A549 (cell line): ENCODE results near the gene RMI1. TPM values are rescaled to one million over a fixed set of nuclear protein-coding genes. Genes with fewer than 3 reads are reported as not detected.

ENCODE experiments used
- ATAC-seq, 2 experiments: fragments of 200-7000 bp in 1 of 2; fragments of >200 bp in 1 of 2; cut with Nextera tagmentation in 1 of 2; cut with Tn5 transposase in 1 of 2; 3 replicates each; pipeline versions ENCODE4 v1.8.0 to v1.9.1; 2018 to 2020; ENCODE audit warnings: mild to moderate bottlenecking in 1 of 2, moderate library complexity in 1 of 2
- CTCF ChIA-PET: fragments of 300-600 bp; sonication (Branson Sonifier 250); formaldehyde crosslinking; extraction: SDS; loops from one replicate; lab custom pipeline; 2021; ENCODE audit warnings: antibody characterized with exemption, inconsistent platforms; lab: Yijun Ruan, JAX
- POLR2A ChIA-PET: fragments of 350-600 bp; formaldehyde crosslinking; extraction: SDS; loops from one replicate; lab custom pipeline; 2021; ENCODE audit warnings: antibody characterized with exemption, inconsistent platforms; lab: Yijun Ruan, JAX
- DNase-seq, 2 experiments: peaks; one replicate each; pipeline versions ENCODE4 v3.0.0 to v3.0.0-alpha.2; 2011 to 2016; ENCODE audit warnings: low read depth in 1 of 2, low spot score in 1 of 2
- FAIRE-seq: peaks from 2 replicates; lab custom pipeline; 2011; peaks lifted over from hg19 to GRCh38; lab: Jason Lieb, UNC
- H3K27ac ChIP-seq, 2 experiments: fragments of >200 bp; sonication (Bioruptor Twin); formaldehyde crosslinking; 3 replicates each; pipeline ENCODE4 v1.5.1; 2016 to 2017
- H3K4me1 ChIP-seq: fragments of >200 bp; sonication (Bioruptor Twin); formaldehyde crosslinking; 3 replicates; pipeline ENCODE4 v1.6.1; 2016
- H3K4me2 ChIP-seq: fragments of >200 bp; sonication (Bioruptor Twin); formaldehyde crosslinking; 3 replicates; pipeline ENCODE4 v1.6.1; 2016
- H3K4me3 ChIP-seq: fragments of >200 bp; sonication (Bioruptor Twin); formaldehyde crosslinking; 3 replicates; pipeline ENCODE4 v1.5.1; 2016
- H3K9me3 ChIP-seq: fragments of >200 bp; sonication (Bioruptor Twin); formaldehyde crosslinking; 3 replicates; pipeline ENCODE4 v1.6.1; 2016
- ATOH8 ChIP-seq: fragments of 250-450 bp; sonication (Bioruptor Pico); IDR thresholded peaks from 2 replicates; pipeline ENCODE4 v1.5.0; 2020; ENCODE audit warnings: low read depth, mild to moderate bottlenecking, moderate library complexity
- BCL3 ChIP-seq: fragments of >200 bp; sonication (Bioruptor Twin); formaldehyde crosslinking; IDR thresholded peaks from 3 replicates; pipeline ENCODE4 v1.6.1; 2016
- CHD2 ChIP-seq: fragments of 150-350 bp; IDR thresholded peaks from 2 replicates; pipeline ENCODE4 v1.6.1; 2014; ENCODE audit warnings: low read length; ENCODE audit not compliant: partially characterized antibody
- CTCF ChIP-seq: fragments of >200 bp; sonication (Bioruptor Twin); formaldehyde crosslinking; IDR thresholded peaks from 3 replicates; pipeline ENCODE4 v1.5.1; 2016
- E2F6 ChIP-seq: IDR thresholded peaks from 2 replicates; pipeline ENCODE4 v1.6.1; 2012; ENCODE audit warnings: low read depth, borderline replicate concordance
- FOSB ChIP-seq: fragments of 250-450 bp; sonication (Bioruptor Pico); IDR thresholded peaks from 2 replicates; pipeline ENCODE4 v1.5.0; 2020; ENCODE audit warnings: mild to moderate bottlenecking, moderate library complexity
- FOXS1 ChIP-seq: fragments of 250-450 bp; sonication (Bioruptor Pico); IDR thresholded peaks from 2 replicates; pipeline ENCODE4 v1.5.0; 2020; ENCODE audit warnings: mild to moderate bottlenecking, moderate library complexity
- HMGXB4 ChIP-seq: fragments of 250-450 bp; sonication (Bioruptor Pico); IDR thresholded peaks from 2 replicates; pipeline ENCODE4 v1.5.0; 2021; ENCODE audit warnings: mild to moderate bottlenecking, moderate library complexity, borderline replicate concordance
- HOXA7 ChIP-seq: fragments of 250-450 bp; sonication (Bioruptor Pico); IDR thresholded peaks from 2 replicates; pipeline ENCODE4 v1.5.0; 2020; ENCODE audit warnings: mild to moderate bottlenecking, moderate library complexity
- HOXB5 ChIP-seq: fragments of 250-450 bp; sonication (Bioruptor Pico); IDR thresholded peaks from 2 replicates; pipeline ENCODE4 v1.5.0; 2020; ENCODE audit warnings: mild to moderate bottlenecking, moderate library complexity
- MAFK ChIP-seq: fragments of 450-650 bp; IDR thresholded peaks from 2 replicates; pipeline ENCODE4 v1.6.1; 2014; ENCODE audit not compliant: partially characterized antibody
- MAX ChIP-seq: IDR thresholded peaks from 2 replicates; pipeline ENCODE4 v1.6.1; 2012
- MYC ChIP-seq: IDR thresholded peaks from 2 replicates; pipeline ENCODE4 v1.6.1; 2012; ENCODE audit warnings: mild to moderate bottlenecking, inconsistent platforms, low read length, improper control_type of control experiment, borderline replicate concordance
- NFE2L2 ChIP-seq: fragments of 150-350 bp; conservative IDR thresholded peaks from 2 replicates; pipeline ENCODE4 v1.6.1; 2014; ENCODE audit warnings: low read length
- POLR2AphosphoS2 ChIP-seq: conservative IDR thresholded peaks from 2 replicates; pipeline ENCODE4 v1.6.1; 2012; ENCODE audit warnings: low read length, improper control_type of control experiment, inconsistent platforms
- RAD21 ChIP-seq, 2 experiments: fragments of >200 bp in 1 of 2; sonication (Bioruptor Twin) in 1 of 2; formaldehyde crosslinking in 1 of 2; IDR thresholded peaks in 1 of 2; conservative IDR thresholded peaks in 1 of 2; 2 replicates in 1 of 2; 3 replicates in 1 of 2; pipeline ENCODE4 v1.6.1; 2012 to 2018; ENCODE audit warnings: inconsistent platforms in 1 of 2
- RCOR1 ChIP-seq: fragments of 150-350 bp; IDR thresholded peaks from 2 replicates; pipeline ENCODE4 v1.6.1; 2014; ENCODE audit warnings: antibody characterized with exemption, low read length, low read depth
- RNF2 ChIP-seq: fragments of 200-600 bp; sonication (generic); IDR thresholded peaks from 2 replicates; pipeline ENCODE4 v1.6.1; 2016; ENCODE audit warnings: low read depth, mild to moderate bottlenecking, antibody characterized with exemption, moderate library complexity, borderline replicate concordance
- SREBF2 ChIP-seq: fragments of 450-650 bp; IDR thresholded peaks from 2 replicates; pipeline ENCODE4 v1.6.1; 2014; ENCODE audit warnings: mild to moderate bottlenecking, moderate library complexity
- TFCP2L1 ChIP-seq: fragments of 250-450 bp; sonication (Bioruptor Pico); IDR thresholded peaks from 2 replicates; pipeline ENCODE4 v1.5.0; 2021; ENCODE audit warnings: mild to moderate bottlenecking
- TP53 ChIP-seq: fragments of 250-450 bp; sonication (Bioruptor Pico); IDR thresholded peaks from 2 replicates; pipeline ENCODE4 v1.5.0; 2021; ENCODE audit warnings: mild to moderate bottlenecking, moderate library complexity
- ZC3H11A ChIP-seq: fragments of 450-650 bp; IDR thresholded peaks from 2 replicates; pipeline ENCODE4 v1.6.1; 2014; ENCODE audit warnings: antibody characterized with exemption, mild to moderate bottlenecking
- WGBS: methylation state at CpG from one replicate; pipeline ENCODE4 v1.1.6; 2017; ENCODE audit errors: missing lambda C conversion rate; 5-methylcytosine and 5-hydroxymethylcytosine counted together
- polyA plus RNA-seq, 4 experiments: library from polyadenylated mRNA; depleted of rRNA in 3 of 4; stranded (reverse); fragments of >200 nt; fragmentation: RNase III in 1 of 4; extraction: RNeasy Plus Mini Kit Qiagen cat#74134 plus additional on column Dnase treatment in 1 of 4; gene quantifications; 2 replicates in 3 of 4; 3 replicates in 1 of 4; pipeline ENCODE4 v1.2.3, GENCODE V29; 2011 to 2017

RMI1 gene
- polyA plus RNA-seq, 2 of the 4 experiments (the other 2 are of a cell fraction), result 7.4 to 15.2 TPM

DNA sequence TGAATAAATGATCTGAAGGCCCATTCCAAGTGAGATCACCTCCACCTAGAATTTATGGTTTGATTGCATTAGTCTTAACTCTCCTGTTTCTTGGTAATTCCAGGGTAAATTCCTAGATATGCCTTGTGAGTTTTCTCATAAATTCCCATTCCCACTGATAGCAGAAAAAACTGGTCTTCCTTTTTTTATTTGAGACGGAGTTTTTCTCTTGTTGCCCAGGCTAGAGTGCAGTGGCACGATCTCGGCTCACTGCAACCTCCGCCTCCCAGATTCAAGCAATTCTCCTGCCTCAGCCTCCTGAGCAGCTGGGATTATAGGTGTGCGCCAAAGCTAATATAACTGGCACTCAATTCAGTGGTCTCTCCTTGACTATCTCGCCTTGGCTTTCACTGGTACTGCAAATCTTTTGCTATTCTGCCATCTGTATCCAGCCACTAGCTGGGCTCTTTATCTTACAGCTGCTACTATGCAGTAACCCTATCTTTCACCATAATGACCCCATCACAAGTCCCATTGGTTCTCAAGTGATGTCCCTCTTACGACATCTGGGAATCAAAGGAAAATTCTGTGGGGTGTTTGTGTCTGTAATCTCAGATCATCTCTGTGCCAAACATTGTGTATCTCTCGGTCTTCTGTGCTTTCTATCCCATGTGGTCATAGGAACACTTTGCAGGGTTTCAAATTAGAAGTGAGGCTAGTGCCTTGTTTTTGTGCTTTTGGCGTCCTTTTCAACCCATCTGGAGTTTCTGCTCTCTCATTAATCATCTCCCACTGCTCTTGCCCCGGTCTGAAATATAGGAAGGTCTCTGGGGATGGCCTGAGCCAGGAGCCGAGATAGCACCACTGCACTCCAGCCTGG lies 15.0 kb upstream of the RMI1 start (continued):
- TF ChIP-seq FOSB (CRISPR knock-in tag) (peak; percentile 23), MYC (no peak), CTCF (no peak), NFE2L2 (no peak), CHD2 (no peak), HMGXB4 (no peak; the same call in 1 of the 2 replicates), RNF2 (no peak), RAD21 (conservative IDR thresholded peaks at IDR 0.05 in 1 of 2, IDR thresholded peaks at IDR 0.05 in 1 of 2) (no peak), MAX (no peak), RCOR1 (no peak), HOXB5 (CRISPR knock-in tag) (no peak), TP53 (peak; percentile 48; the same call in 1 of the 2 replicates)

DNA sequence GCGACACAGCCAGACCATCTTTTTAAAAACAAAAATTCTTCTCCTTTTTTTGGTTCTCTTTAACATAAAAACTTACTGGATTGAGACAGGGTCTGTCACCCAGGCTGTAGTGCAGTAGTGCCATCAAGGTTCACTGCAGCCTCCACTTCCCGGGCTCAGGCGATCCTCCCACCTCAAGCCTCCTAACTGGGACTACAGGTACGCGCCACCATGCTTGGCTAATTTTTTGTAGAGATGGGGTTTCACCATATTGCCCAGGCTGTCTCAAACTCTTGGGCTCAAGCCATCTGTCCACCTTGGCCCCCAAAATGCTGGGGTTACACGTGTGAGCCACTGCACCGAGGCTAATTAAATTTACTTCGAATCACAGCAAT lies 14.4 kb upstream of the RMI1 start:
- Histone ChIP-seq H3K4me1 (peaks cover 36% of the 10 kb centered on the region), H3K4me3 (no peak overlapping the region), H3K27ac (no peak overlapping the region)
- CTCF ChIA-PET, result interaction anchor here (0.7 kb wide), 1 partner anchor 11 kb away, joined by 3 read pairs; no protein-coding TSS in a partner anchor
- TF ChIP-seq BCL3 (no peak), TFCP2L1 (CRISPR knock-in tag) (peak; percentile 5; the same call in 1 of the 2 replicates)
- TF ChIP-seq, all 56 proteins: peak for 1
- 93% methylated on average over 8 of the region's 8 CpGs for WGBS
- FAIRE-seq (no peak), DNase-seq (no peak), ATAC-seq (peak in 1 of 2 experiments; percentile 4; a peak in 1 of 6 replicates)
- Histone ChIP-seq H3K4me2 (no peak overlapping the region), H3K9me3 (no peaks in the 10 kb centered on the region)
- POLR2A ChIA-PET, result interaction anchor here (1.1 kb wide), 3 partner anchors 9 to 14 kb away, joined by 3 to 6 read pairs (median 3); partner anchors contain the start of genes HNRNPK and RMI1

GRCh38 chr9:83967073-83967472 lies 13.5 kb upstream of the RMI1 start:
- H3K9me3 ChIP-seq, result no peaks in the 10 kb centered on the region
- WGBS, result 98% methylated on average over 1 of the region's 1 CpG
- CTCF ChIA-PET, result interaction anchor here (0.7 to 1.5 kb wide), 3 partner anchors 9 to 16 kb away, joined by 3 read pairs; no protein-coding TSS in a partner anchor
- peaks cover 28% of the 10 kb centered on the region for H3K4me1 ChIP-seq
- H3K4me3 ChIP-seq, result no peak overlapping the region
- FAIRE-seq (no peak), DNase-seq (no peak), ATAC-seq (no peak)
- no peak overlapping the region for H3K27ac ChIP-seq
- no peak for TF ChIP-seq MAFK
- TF ChIP-seq ZC3H11A, result no peak
- TF ChIP-seq SREBF2, result no peak
- no peak for TF ChIP-seq FOXS1 (CRISPR knock-in tag)
- TF ChIP-seq E2F6, result no peak
- TF ChIP-seq POLR2AphosphoS2, result 0 out of 2 replicates have a peak, but pooled peaks have one; percentile 81
- 0 out of 2 replicates have a peak, but pooled peaks have one; percentile 43 for TF ChIP-seq HOXA7 (CRISPR knock-in tag)
- peak; percentile 64; the same call in 1 of the 2 replicates for TF ChIP-seq FOSB (CRISPR knock-in tag)
- no peak for TF ChIP-seq ATOH8 (CRISPR knock-in tag)
- no peak for TF ChIP-seq BCL3
- TF ChIP-seq HMGXB4, result no peak
- POLR2A ChIA-PET, result interaction anchor here (1.1 kb wide), 1 partner anchor 13 kb away, joined by 3 read pairs; the partner anchor contains the start of gene HNRNPK
- H3K4me2 ChIP-seq, result no peak overlapping the region
